Mucosa of descending colon (tissue), 3 donors: ENCODE measurements around the gene DACH1. TPM values are rescaled to one million over a fixed set of nuclear protein-coding genes. Genes with fewer than 3 reads are reported as not detected.

Experiments used
- ATAC-seq: fragments of 200-7000 bp; cut with Tn5 transposase; one replicate; pipeline ENCODE4 v1.9.1; 2020; ENCODE audit warnings: mild to moderate bottlenecking, moderate library complexity
- DNase-seq, 3 donors: peaks; one replicate each; pipeline ENCODE4 v3.0.0-alpha.2; 2020
- H3K36me3 ChIP-seq: fragments of 200-600 bp; one replicate; pipeline ENCODE4 v1.8.0; 2021; ENCODE audit warnings: low read depth, mild to moderate bottlenecking
- H3K4me1 ChIP-seq: fragments of 200-600 bp; one replicate; pipeline ENCODE4 v1.8.0; 2021; ENCODE audit warnings: low read depth, mild to moderate bottlenecking
- H3K4me3 ChIP-seq: fragments of 200-600 bp; one replicate; pipeline ENCODE4 v1.8.0; 2021; ENCODE audit warnings: mild to moderate bottlenecking
- H3K9me3 ChIP-seq: fragments of 200-600 bp; one replicate; pipeline ENCODE4 v1.8.0; 2021; ENCODE audit warnings: mild to moderate bottlenecking
- intact Hi-C, 2 donors: fragments of 100-400 bp; cut with DNase I in 1 of 2; cut with micrococcal nuclease in 1 of 2; formaldehyde crosslinking; loops; one replicate each; pipeline versions ENCODE4 v1.11.0 to v1.11.1; 2022; cut with DNase I, micrococcal nuclease
- total RNA-seq, 3 donors: library from RNA; stranded (reverse); fragmentation: NEBNext Ultra II Directional in 2 of 3; extraction: Animal tissue kit (Norgen Biotek cat#: 25700) in 2 of 3; gene quantifications; one replicate each; pipeline versions ENCODE4 v1.2.1 to v1.2.4, GENCODE V29; 2021 to 2023
- TF ChIP-seq, protein P1 (sequence below): fragments of 200-600 bp; IDR thresholded peaks from one replicate; pipeline ENCODE4 v1.8.0; 2022; ENCODE audit warnings: antibody characterized with exemption, mild to moderate bottlenecking
- donor health status: DM: no; HTN: no; CAD: no; lungs with moderate emphysema.
- donor health status: DM: no; HTN: no; CAD: no.
- donor health status: DM: no; HTN: yes; CAD: no.

The DACH1 gene
- total RNA-seq, 3 donors from 2014 or later, result 3.2 to 6.5 (median 6.4) TPM

DNA sequence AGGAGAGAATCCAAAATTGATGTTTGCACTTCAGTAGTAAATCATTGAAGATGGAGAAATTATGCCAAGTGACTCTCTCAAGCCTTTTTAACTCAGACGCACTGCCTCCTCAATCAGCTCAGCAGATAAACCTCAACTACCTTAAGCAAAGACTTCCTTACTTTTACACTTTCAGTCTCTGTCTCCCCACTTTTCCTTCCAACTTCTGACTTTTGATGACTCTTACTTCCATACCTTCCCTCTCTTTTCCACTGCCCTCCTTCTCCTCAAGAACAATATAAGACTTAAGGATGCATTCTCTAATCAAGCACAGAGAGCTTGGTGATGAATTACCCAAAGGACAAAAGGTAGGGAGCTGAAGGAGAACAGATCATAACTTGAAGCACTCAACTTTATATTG is 4.8 kb upstream of the DACH1 start:
- intact Hi-C loops, result loop anchor here in 1 of 2 donors (10.0 kb wide), 1 partner anchor 567 kb away; no protein-coding TSS in a partner anchor
- ATAC-seq (no peak), DNase-seq (no peak)
- no peaks in the 10 kb centered on the region for H3K36me3 ChIP-seq
- TF ChIP-seq, protein P1, sequence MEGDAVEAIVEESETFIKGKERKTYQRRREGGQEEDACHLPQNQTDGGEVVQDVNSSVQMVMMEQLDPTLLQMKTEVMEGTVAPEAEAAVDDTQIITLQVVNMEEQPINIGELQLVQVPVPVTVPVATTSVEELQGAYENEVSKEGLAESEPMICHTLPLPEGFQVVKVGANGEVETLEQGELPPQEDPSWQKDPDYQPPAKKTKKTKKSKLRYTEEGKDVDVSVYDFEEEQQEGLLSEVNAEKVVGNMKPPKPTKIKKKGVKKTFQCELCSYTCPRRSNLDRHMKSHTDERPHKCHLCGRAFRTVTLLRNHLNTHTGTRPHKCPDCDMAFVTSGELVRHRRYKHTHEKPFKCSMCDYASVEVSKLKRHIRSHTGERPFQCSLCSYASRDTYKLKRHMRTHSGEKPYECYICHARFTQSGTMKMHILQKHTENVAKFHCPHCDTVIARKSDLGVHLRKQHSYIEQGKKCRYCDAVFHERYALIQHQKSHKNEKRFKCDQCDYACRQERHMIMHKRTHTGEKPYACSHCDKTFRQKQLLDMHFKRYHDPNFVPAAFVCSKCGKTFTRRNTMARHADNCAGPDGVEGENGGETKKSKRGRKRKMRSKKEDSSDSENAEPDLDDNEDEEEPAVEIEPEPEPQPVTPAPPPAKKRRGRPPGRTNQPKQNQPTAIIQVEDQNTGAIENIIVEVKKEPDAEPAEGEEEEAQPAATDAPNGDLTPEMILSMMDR, result no peak
- H3K9me3 ChIP-seq, result no peaks in the 10 kb centered on the region
- no peak overlapping the region for H3K4me3 ChIP-seq
- peaks cover 3% of the 10 kb centered on the region for H3K4me1 ChIP-seq

- no peak for DNase-seq
- TF ChIP-seq, protein P1, result no peak
- Histone ChIP-seq H3K4me3 (no peak overlapping the region), H3K36me3 (no peaks in the 10 kb centered on the region), H3K4me1 (peaks cover 3% of the 10 kb centered on the region), H3K9me3 (no peaks in the 10 kb centered on the region)
- intact Hi-C loops, result loop anchor here in 1 of 2 donors (10.0 kb wide), 1 partner anchor 566 kb away; no protein-coding TSS in a partner anchor
- ATAC-seq, result no peak
Observed at GRCh38 chr13:71871176-71871754, 4.3 kb upstream of the DACH1 start.

- Histone ChIP-seq H3K36me3 (no peaks in the 10 kb centered on the region), H3K4me3 (no peak overlapping the region), H3K4me1 (peaks cover 3% of the 10 kb centered on the region), H3K9me3 (no peaks in the 10 kb centered on the region)
- intact Hi-C loops, result loop anchor here in 1 of 2 donors (10.0 kb wide), 1 partner anchor 565 kb away; no protein-coding TSS in a partner anchor
- ATAC-seq, result no peak
- no peak for DNase-seq
- TF ChIP-seq, protein P1, result no peak
Observed at GRCh38 chr13:71870100-71870499, 3.1 kb upstream of the DACH1 start.

DNA sequence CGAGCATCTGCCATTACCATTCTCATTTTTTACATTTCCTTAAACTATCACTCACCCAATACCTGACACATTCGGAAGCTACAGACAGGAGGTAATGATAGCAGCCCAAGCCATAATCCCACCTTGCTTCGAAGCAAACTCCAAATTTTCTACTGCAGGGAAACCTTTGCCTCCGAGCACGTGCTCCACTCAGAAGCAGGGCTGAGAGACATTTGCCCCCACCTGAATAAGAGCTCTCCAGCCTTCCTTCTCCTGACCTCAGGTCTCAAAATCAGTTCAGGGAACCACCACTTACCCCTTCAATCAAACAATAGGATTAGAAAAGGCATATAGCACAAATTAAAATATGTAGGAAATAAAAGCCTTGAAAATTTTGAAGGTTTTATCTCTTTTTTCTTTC is 2.3 kb upstream of the DACH1 start:
- intact Hi-C loops, result no loop called here
- Histone ChIP-seq H3K9me3 (no peaks in the 10 kb centered on the region), H3K36me3 (no peaks in the 10 kb centered on the region), H3K4me1 (peaks cover 3% of the 10 kb centered on the region), H3K4me3 (no peak overlapping the region)
- peak in 1 of 3 donors; percentile 14 for DNase-seq
- TF ChIP-seq, protein P1, result no peak
- ATAC-seq, result no peak

GRCh38 chr13:71866335-71867130 is 471 bp downstream of the DACH1 start:
- ATAC-seq (peak; percentile 35), DNase-seq (peak; percentile 50 to 68 (median 60))
- intact Hi-C loops, result no loop called here
- H3K4me3 ChIP-seq, result peak overlapping the region; percentile 62
- TF ChIP-seq, protein P1, result no peak
- no peaks in the 10 kb centered on the region for H3K36me3 ChIP-seq
- peaks cover 3% of the 10 kb centered on the region for H3K4me1 ChIP-seq
- no peaks in the 10 kb centered on the region for H3K9me3 ChIP-seq
